Osteoblast (primary cell): ENCODE results near the gene USP34. TPM values are rescaled to one million over a fixed set of nuclear protein-coding genes. Genes with fewer than 3 reads are reported as not detected.

Experiments
- DNase-seq: peaks from one replicate; pipeline ENCODE4 v3.0.0; 2011; ENCODE audit warnings: low spot score, mixed read lengths; ENCODE audit not compliant: insufficient read length; ENCODE audit errors: missing footprints
- H2AFZ ChIP-seq: 2 replicates; pipeline ENCODE4 v1.6.0; 2011; ENCODE audit warnings: mild to moderate bottlenecking, low read length
- H3K27ac ChIP-seq: 2 replicates; pipeline ENCODE4 v1.5.1; 2011; ENCODE audit warnings: mild to moderate bottlenecking, low read depth, low read length, moderate library complexity
- H3K27me3 ChIP-seq: 2 replicates; pipeline ENCODE4 v1.6.0; 2012; ENCODE audit warnings: mild to moderate bottlenecking, control low read depth, inconsistent platforms, low read length, moderate library complexity; ENCODE audit not compliant: insufficient read depth
- H3K36me3 ChIP-seq: 2 replicates; pipeline ENCODE4 v1.5.1; 2011; ENCODE audit warnings: mild to moderate bottlenecking, low read length, control low read depth, moderate library complexity; ENCODE audit not compliant: insufficient read depth
- H3K4me1 ChIP-seq: 2 replicates; pipeline ENCODE4 v1.5.1; 2011; ENCODE audit warnings: mild to moderate bottlenecking, low read length, control low read depth, moderate library complexity; ENCODE audit not compliant: insufficient read depth
- H3K4me2 ChIP-seq: 2 replicates; pipeline ENCODE4 v1.6.0; 2011; ENCODE audit warnings: mild to moderate bottlenecking, low read length; ENCODE audit not compliant: insufficient read depth
- H3K4me3 ChIP-seq: fragments of 200-600 bp; sonication (generic); 3 replicates; pipeline ENCODE4 v1.5.1; 2012; ENCODE audit warnings: mild to moderate bottlenecking, low read length, inconsistent platforms; ENCODE audit not compliant: insufficient read depth
- H3K79me2 ChIP-seq: 2 replicates; pipeline ENCODE4 v1.6.0; 2012; ENCODE audit warnings: mild to moderate bottlenecking, low read length, control low read depth, inconsistent platforms; ENCODE audit not compliant: insufficient read depth
- H3K9me3 ChIP-seq: 2 replicates; pipeline ENCODE4 v1.5.1; 2011; ENCODE audit warnings: low read depth, low read length, control low read depth
- H4K20me1 ChIP-seq: 2 replicates; pipeline ENCODE4 v1.6.0; 2012; ENCODE audit warnings: mild to moderate bottlenecking, low read length, control low read depth; ENCODE audit not compliant: insufficient read depth
- total RNA-seq: library from RNA; depleted of rRNA; stranded (reverse); fragments of >200 nt; gene quantifications from 2 replicates; pipeline ENCODE4 v1.2.3, GENCODE V29; 2012
- TF ChIP-seq, protein P1 (sequence below): IDR thresholded peaks from 2 replicates; pipeline ENCODE4 v1.5.1; 2011; ENCODE audit warnings: mild to moderate bottlenecking, low read depth, low read length, moderate library complexity; ENCODE audit errors: extremely low read depth

The USP34 gene
- total RNA-seq, 1 donor = 152 TPM

- H3K79me2 ChIP-seq = peaks cover 74% of the 10 kb centered on the region
These were observed 56.2 kb downstream of the USP34 start for GRCh38 chr2:61414674-61415073.

DNA sequence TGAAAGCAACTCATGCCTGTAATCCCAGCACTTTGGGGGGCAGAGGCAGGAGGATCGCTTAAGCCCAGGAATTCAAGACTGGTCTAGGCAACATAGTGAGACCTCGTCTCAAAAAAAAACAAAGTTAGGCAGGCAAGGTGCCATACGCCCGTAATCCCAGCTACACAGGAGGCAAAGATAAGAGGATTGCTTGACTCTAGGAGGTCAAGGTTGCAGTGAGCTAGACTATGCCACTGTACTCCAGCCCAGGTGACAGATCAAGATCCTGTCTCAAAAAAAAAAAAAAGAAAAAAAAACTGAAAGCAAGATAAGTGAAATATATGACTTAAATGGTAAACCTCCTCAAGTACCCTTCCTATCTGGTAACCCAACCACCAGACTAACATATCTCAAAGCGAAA lies 59.8 kb downstream of the USP34 start:
- Histone ChIP-seq H3K79me2 (peaks cover 68% of the 10 kb centered on the region), H3K9me3 (no peaks in the 10 kb centered on the region), H3K27ac (no peak overlapping the region), H4K20me1 (peaks cover 15% of the 10 kb centered on the region), H2AFZ (no peak overlapping the region), H3K27me3 (no peaks in the 10 kb centered on the region), H3K4me1 (no peaks in the 10 kb centered on the region), H3K4me3 (no peak overlapping the region), H3K4me2 (no peak overlapping the region), H3K36me3 (no peaks in the 10 kb centered on the region)
- TF ChIP-seq, protein P1, sequence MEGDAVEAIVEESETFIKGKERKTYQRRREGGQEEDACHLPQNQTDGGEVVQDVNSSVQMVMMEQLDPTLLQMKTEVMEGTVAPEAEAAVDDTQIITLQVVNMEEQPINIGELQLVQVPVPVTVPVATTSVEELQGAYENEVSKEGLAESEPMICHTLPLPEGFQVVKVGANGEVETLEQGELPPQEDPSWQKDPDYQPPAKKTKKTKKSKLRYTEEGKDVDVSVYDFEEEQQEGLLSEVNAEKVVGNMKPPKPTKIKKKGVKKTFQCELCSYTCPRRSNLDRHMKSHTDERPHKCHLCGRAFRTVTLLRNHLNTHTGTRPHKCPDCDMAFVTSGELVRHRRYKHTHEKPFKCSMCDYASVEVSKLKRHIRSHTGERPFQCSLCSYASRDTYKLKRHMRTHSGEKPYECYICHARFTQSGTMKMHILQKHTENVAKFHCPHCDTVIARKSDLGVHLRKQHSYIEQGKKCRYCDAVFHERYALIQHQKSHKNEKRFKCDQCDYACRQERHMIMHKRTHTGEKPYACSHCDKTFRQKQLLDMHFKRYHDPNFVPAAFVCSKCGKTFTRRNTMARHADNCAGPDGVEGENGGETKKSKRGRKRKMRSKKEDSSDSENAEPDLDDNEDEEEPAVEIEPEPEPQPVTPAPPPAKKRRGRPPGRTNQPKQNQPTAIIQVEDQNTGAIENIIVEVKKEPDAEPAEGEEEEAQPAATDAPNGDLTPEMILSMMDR = no peak
- DNase-seq = no peak

More at GRCh38 chr2:61414674-61415073, 56.2 kb downstream of the USP34 start:
- TF ChIP-seq, protein P1 = no peak
- Histone ChIP-seq H4K20me1 (peaks cover 15% of the 10 kb centered on the region), H2AFZ (no peak overlapping the region), H3K36me3 (no peaks in the 10 kb centered on the region), H3K4me3 (no peak overlapping the region), H3K27ac (no peak overlapping the region), H3K4me2 (no peak overlapping the region), H3K9me3 (no peaks in the 10 kb centered on the region), H3K27me3 (no peaks in the 10 kb centered on the region), H3K4me1 (peaks cover 2% of the 10 kb centered on the region)
- DNase-seq = no peak

- H3K9me3 ChIP-seq = no peaks in the 10 kb centered on the region
- H3K27ac ChIP-seq = no peak overlapping the region
- no peak for DNase-seq
- H3K79me2 ChIP-seq = peaks cover 66% of the 10 kb centered on the region
- H3K27me3 ChIP-seq = no peaks in the 10 kb centered on the region
- H3K4me1 ChIP-seq = no peaks in the 10 kb centered on the region
- peaks cover 6% of the 10 kb centered on the region for H3K36me3 ChIP-seq
- no peak overlapping the region for H3K4me3 ChIP-seq
- H4K20me1 ChIP-seq = peaks cover 15% of the 10 kb centered on the region
- no peak overlapping the region for H2AFZ ChIP-seq
- TF ChIP-seq, protein P1 = no peak
- H3K4me2 ChIP-seq = no peak overlapping the region
These were observed 60.7 kb downstream of the USP34 start for GRCh38 chr2:61410185-61410584.

GRCh38 chr2:61405813-61406212 lies 65.1 kb downstream of the USP34 start:
- H3K9me3 ChIP-seq = no peaks in the 10 kb centered on the region
- no peak overlapping the region for H3K4me2 ChIP-seq
- TF ChIP-seq, protein P1 = no peak
- H3K27ac ChIP-seq = no peak overlapping the region
- no peak overlapping the region for H2AFZ ChIP-seq
- no peak overlapping the region for H3K4me3 ChIP-seq
- H3K36me3 ChIP-seq = peaks cover 17% of the 10 kb centered on the region
- H4K20me1 ChIP-seq = peaks cover 15% of the 10 kb centered on the region
- H3K79me2 ChIP-seq = peaks cover 45% of the 10 kb centered on the region
- no peaks in the 10 kb centered on the region for H3K27me3 ChIP-seq
- DNase-seq = no peak
- H3K4me1 ChIP-seq = no peaks in the 10 kb centered on the region
